Measurements from ENCODE around the gene AIG1. TPM values are rescaled to one million over a fixed set of nuclear protein-coding genes. Genes with fewer than 3 reads are reported as not detected.

Gene AIG1
- total RNA-seq, 1 experiment from 2014 or later, result 51.1 TPM

GRCh38 chr6:143276436-143276835 is 215.7 kb downstream of the AIG1 start (continued):
- TF ChIP-seq, protein P1, sequence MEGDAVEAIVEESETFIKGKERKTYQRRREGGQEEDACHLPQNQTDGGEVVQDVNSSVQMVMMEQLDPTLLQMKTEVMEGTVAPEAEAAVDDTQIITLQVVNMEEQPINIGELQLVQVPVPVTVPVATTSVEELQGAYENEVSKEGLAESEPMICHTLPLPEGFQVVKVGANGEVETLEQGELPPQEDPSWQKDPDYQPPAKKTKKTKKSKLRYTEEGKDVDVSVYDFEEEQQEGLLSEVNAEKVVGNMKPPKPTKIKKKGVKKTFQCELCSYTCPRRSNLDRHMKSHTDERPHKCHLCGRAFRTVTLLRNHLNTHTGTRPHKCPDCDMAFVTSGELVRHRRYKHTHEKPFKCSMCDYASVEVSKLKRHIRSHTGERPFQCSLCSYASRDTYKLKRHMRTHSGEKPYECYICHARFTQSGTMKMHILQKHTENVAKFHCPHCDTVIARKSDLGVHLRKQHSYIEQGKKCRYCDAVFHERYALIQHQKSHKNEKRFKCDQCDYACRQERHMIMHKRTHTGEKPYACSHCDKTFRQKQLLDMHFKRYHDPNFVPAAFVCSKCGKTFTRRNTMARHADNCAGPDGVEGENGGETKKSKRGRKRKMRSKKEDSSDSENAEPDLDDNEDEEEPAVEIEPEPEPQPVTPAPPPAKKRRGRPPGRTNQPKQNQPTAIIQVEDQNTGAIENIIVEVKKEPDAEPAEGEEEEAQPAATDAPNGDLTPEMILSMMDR (IDR thresholded peaks at IDR 0.05 in 2 of 3, conservative IDR thresholded peaks at IDR 0.05 in 1 of 3; ENCODE audit: borderline replicate concordance in 1 of 3, insufficient read depth in 1 of 3, low read depth in 2 of 3, low read length in 2 of 3), result no peak
- no peak for TF ChIP-seq CEBPB (IDR thresholded peaks at IDR 0.05; ENCODE audit: low read depth)
- no peak for TF ChIP-seq ZNF274 (IDR thresholded peaks at IDR 0.05; ENCODE audit: low read depth, low read length)

DNA sequence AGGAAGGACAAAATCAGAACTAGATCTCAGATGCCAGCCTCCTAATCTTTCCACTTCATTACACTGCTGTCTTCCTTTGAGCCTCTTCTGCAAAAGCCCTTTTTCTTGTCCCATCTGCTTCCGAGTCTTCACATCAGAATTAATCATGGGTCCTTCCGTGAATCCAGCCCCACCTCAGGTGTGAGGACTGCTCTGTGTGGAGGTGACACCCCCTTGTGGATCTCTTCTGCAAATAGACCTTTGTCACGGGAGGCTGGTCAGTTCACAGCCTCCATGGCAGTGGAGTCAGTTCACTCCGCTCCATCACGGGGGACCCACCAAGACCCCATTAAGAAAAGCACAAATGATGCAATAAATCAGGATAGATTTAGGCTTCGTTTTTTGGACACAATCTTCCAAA is 218.7 kb downstream of the AIG1 start:
- intact Hi-C loops (cut with micrococcal nuclease), result loop anchor here (1.0 to 10.0 kb wide), 2 partner anchors 586 to 805 kb away; no protein-coding TSS in a partner anchor
- peak; percentile 92 for ATAC-seq
- Histone ChIP-seq H3K27me3 (ENCODE audit: insufficient read depth, low read length) (no peaks in the 10 kb centered on the region), H3K36me3 (ENCODE audit: control insufficient read depth in 1 of 2, insufficient read depth in 2 of 2, low read length in 2 of 2) (no peaks in the 10 kb centered on the region), H2AFZ (ENCODE audit: low read depth, low read length, poor library complexity, severe bottlenecking) (no peak overlapping the region), H3K79me2 (ENCODE audit: insufficient read depth, low read length) (no peaks in the 10 kb centered on the region), H3K9me2 (ENCODE audit: insufficient read depth) (no peaks in the 10 kb centered on the region), H3K4me3 (replicated peaks in 1 of 2; ENCODE audit: low read depth in 1 of 2, low read length in 2 of 2) (no peak overlapping the region), H3K9ac (ENCODE audit: low read length) (no peak overlapping the region), H3K4me1 (ENCODE audit: control insufficient read depth in 1 of 2, insufficient read depth in 2 of 2, low read length in 2 of 2) (no peaks in the 10 kb centered on the region), H3K4me2 (ENCODE audit: low read length) (no peak overlapping the region), H3K9me3 (ENCODE audit: control insufficient read depth in 1 of 2, insufficient read depth in 1 of 2, low read depth in 1 of 2, low read length in 2 of 2) (no peaks in the 10 kb centered on the region), H4K20me1 (ENCODE audit: insufficient read depth) (no peaks in the 10 kb centered on the region), H3K27ac (ENCODE audit: low read depth, low read length) (no peak overlapping the region)
- POLR2A ChIA-PET, result no interaction called here
- CTCF ChIA-PET, result interaction anchor here (0.6 to 2.6 kb wide), 3 partner anchors 18 to 804 kb away, joined by 3 to 7 read pairs (median 6); no protein-coding TSS in a partner anchor
- DNase-seq (ENCODE audit: low read depth, low spot score), result peak; percentile 13
- RAD21 ChIA-PET (ENCODE audit: low non-redundant PET in 1 of 2, low total read pairs in 2 of 2, uncharacterized antibody in 2 of 2, unreplicated experiment in 2 of 2), result no interaction called here
- BruUV-seq (replicated peaks), result no TSS peak
- no peak for TF ChIP-seq REST (IDR thresholded peaks at IDR 0.05; ENCODE audit: low read depth)
- TF ChIP-seq, protein P2, sequence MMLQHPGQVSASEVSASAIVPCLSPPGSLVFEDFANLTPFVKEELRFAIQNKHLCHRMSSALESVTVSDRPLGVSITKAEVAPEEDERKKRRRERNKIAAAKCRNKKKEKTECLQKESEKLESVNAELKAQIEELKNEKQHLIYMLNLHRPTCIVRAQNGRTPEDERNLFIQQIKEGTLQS (IDR thresholded peaks at IDR 0.05), result no peak
- peak; percentile 81 for TF ChIP-seq RAD21 (IDR thresholded peaks at IDR 0.05; ENCODE audit: low read depth)
- TF ChIP-seq, protein P1 (IDR thresholded peaks at IDR 0.05 in 2 of 3, conservative IDR thresholded peaks at IDR 0.05 in 1 of 3; ENCODE audit: borderline replicate concordance in 1 of 3, insufficient read depth in 1 of 3, low read depth in 2 of 3, low read length in 2 of 3), result peak; percentile 46 to 59 (median 48); a peak in 5 of 6 replicates
- TF ChIP-seq SP1 (IDR thresholded peaks at IDR 0.05; ENCODE audit: low read depth), result no peak
- TF ChIP-seq SRF (IDR thresholded peaks at IDR 0.05; ENCODE audit: low read depth), result no peak
- peak; percentile 21 for TF ChIP-seq YY1 (IDR thresholded peaks at IDR 0.05; ENCODE audit: extremely low read depth, insufficient replicate concordance, low read depth, low read length)
